IPS DF 19.7 (cell line): ENCODE data around the gene THAP2.
"Not testable (repeated sequence)": the region's sequence is repeated elsewhere in the genome, so short reads cannot be mapped to it uniquely, and the experiment has no call there.

Experiments used
- DNase-seq: peaks from one replicate; pipeline ENCODE4 v3.0.0-alpha.2; 2013; ENCODE audit warnings: low read depth, low spot score

THAP2 gene

GRCh38 chr12:71662849-71663560 lies 1.1 kb upstream of the THAP2 start:
- DNase-seq, result no peak

GRCh38 chr12:71664411-71665089 lies 449 bp downstream of the THAP2 start:
- DNase-seq, result no peak

- DNase-seq, result no peak
These were observed 976 bp downstream of the THAP2 start for GRCh38 chr12:71665090-71665463.

GRCh38 chr12:71666259-71666658 lies 2.2 kb downstream of the THAP2 start:
- no peak for DNase-seq

GRCh38 chr12:71671311-71671710 lies 7.2 kb downstream of the THAP2 start:
- no peak for DNase-seq

- no peak for DNase-seq
These were observed 7.7 kb downstream of the THAP2 start for GRCh38 chr12:71671816-71672215.

- DNase-seq, result no peak
These were observed 18.4 kb downstream of the THAP2 start for GRCh38 chr12:71682466-71682865.

GRCh38 chr12:71683633-71684032 lies 19.5 kb downstream of the THAP2 start:
- DNase-seq, result no peak

GRCh38 chr12:71684081-71684480 lies 20.0 kb downstream of the THAP2 start:
- DNase-seq, result no peak

GRCh38 chr12:71685312-71685906 lies 21.3 kb downstream of the THAP2 start:
- no peak for DNase-seq

- no peak for DNase-seq
These were observed 22.0 kb downstream of the THAP2 start, which contains the start of gene TMEM19 for GRCh38 chr12:71685914-71686657. Gene TMEM19, plus strand, starts transcription at chr12:71686082. Its CDS starts 599 bp downstream, at chr12:71686681.

GRCh38 chr12:71686658-71687025 lies 22.5 kb downstream of the THAP2 start:
- no peak for DNase-seq

- not testable (repeated sequence) for DNase-seq
These were observed 23.1 kb downstream of the THAP2 start for GRCh38 chr12:71687172-71687571.

- DNase-seq, result no peak
These were observed 25.0 kb downstream of the THAP2 start for GRCh38 chr12:71688961-71689570.

- no peak for DNase-seq
These were observed 27.5 kb downstream of the THAP2 start for GRCh38 chr12:71691504-71692129.

GRCh38 chr12:71693126-71693525 lies 29.0 kb downstream of the THAP2 start:
- no peak for DNase-seq

GRCh38 chr12:71693651-71694050 lies 29.6 kb downstream of the THAP2 start:
- not testable (repeated sequence) for DNase-seq

GRCh38 chr12:71694099-71694820 lies 30.2 kb downstream of the THAP2 start:
- DNase-seq, result no peak

- no peak for DNase-seq
These were observed 31.7 kb downstream of the THAP2 start for GRCh38 chr12:71695782-71696181.

GRCh38 chr12:71702181-71702580 lies 38.1 kb downstream of the THAP2 start:
- DNase-seq, result not testable (repeated sequence)

GRCh38 chr12:71702590-71702989 lies 38.5 kb downstream of the THAP2 start:
- DNase-seq, result no peak
